HFF-Myc (cell line): ENCODE results near the gene CARD9.

Experiments
- DNase-seq: peaks from one replicate; pipeline ENCODE4 v3.0.0-alpha.2; 2011; ENCODE audit warnings: low read depth; ENCODE audit errors: extremely low read depth
- H3K4me3 ChIP-seq: replicated peaks from 2 replicates; pipeline ENCODE4 v1.5.1; 2011; ENCODE audit warnings: low read depth, mild to moderate bottlenecking, control low read depth, low read length
- CTCF ChIP-seq: IDR thresholded peaks from 2 replicates; pipeline ENCODE4 v1.5.1; 2012; ENCODE audit warnings: mild to moderate bottlenecking, low read depth, low read length, control low read depth; ENCODE audit errors: missing control alignments

Gene CARD9

GRCh38 chr9:136327304-136327974 is 46.0 kb downstream of the CARD9 start, which contains the start of gene GPSM1:
GPSM1 (plus strand) TSS chr9:136327539; CDS start chr9:136327696, 157 bp downstream.
- H3K4me3 ChIP-seq: peak within 1 kb of the TSS; percentile 94
- DNase-seq: no peak
- no peak for TF ChIP-seq CTCF

DNA sequence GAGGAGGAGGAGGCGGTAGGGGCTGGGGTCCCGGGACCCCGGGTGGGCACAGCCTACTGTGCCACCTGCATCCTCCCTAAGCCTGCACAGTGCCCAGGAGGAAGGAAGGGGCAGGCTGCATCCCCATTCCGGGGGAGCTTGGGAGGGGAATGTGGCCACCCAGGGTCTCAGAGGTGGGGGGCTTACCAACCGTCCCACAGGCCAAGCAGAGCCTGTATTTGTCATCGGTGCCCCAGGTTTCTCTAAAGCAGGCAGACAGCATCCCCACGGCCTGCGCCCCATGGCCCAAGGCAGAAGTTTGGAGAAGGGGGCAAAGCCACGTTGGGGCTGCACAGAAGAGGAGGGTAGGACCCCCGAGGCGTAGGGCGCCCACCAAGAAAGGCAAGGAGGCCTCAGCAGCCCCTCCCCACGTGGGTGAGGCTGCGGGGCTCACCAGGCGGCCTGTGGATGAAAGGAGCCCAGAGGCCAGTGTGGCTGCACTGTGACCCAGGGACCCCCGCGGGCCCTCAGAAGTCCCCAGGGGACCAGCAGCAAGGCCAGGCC is 46.6 kb downstream of the CARD9 start:
- no peak for TF ChIP-seq CTCF
- DNase-seq: no peak
- peak overlapping the region; percentile 94 for H3K4me3 ChIP-seq

- no peak for TF ChIP-seq CTCF
- H3K4me3 ChIP-seq: peak overlapping the region; percentile 94
- peak; percentile 89 for DNase-seq
Observed at GRCh38 chr9:136326061-136326760, 47.3 kb downstream of the CARD9 start.

GRCh38 chr9:136325358-136325757 is 48.1 kb downstream of the CARD9 start:
- no peak for DNase-seq

DNA sequence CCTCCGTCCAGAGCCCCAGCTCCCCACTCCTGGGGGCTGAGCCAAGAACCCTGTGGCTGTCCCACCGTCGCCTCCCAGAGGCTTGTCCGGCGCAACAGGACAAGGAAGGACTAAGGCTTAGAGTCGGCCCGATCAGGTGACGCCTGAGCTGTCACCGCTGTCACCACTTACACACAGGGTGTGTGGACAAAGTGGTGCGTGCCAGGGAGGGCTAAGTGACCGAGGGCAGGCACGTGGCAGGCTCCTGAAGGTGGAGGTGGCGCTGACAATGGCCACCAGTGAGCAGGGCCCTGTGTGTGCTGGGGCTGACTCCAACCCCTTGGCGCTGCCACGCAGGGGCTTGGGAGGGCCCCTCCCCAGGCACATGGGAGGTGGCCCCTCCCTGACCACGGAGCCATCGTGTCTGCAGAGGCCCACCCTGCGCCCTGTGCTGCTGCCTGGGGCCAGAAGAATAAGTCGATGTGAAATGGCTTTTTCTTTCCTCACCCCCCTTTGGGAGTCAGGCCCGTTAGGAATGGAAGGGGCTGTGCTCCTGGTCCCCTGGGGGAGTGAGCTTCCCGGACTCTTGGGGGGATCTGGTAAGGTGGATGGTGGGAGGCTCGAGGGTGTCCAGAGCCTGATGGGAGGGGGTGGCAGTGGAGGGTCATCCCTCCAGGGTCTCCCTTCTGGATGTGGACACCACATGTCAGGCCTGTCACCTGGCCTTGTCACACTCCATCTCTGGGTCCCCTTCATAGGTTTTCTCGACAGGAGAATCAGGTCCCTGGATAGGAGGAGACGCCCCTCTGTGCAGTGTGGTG is 48.8 kb downstream of the CARD9 start:
- H3K4me3 ChIP-seq: no peak overlapping the region
- peak; percentile 25 for TF ChIP-seq CTCF
- DNase-seq: no peak

More at GRCh38 chr9:136325358-136325757, 48.1 kb downstream of the CARD9 start:
- no peak for TF ChIP-seq CTCF
- no peak overlapping the region for H3K4me3 ChIP-seq

DNA sequence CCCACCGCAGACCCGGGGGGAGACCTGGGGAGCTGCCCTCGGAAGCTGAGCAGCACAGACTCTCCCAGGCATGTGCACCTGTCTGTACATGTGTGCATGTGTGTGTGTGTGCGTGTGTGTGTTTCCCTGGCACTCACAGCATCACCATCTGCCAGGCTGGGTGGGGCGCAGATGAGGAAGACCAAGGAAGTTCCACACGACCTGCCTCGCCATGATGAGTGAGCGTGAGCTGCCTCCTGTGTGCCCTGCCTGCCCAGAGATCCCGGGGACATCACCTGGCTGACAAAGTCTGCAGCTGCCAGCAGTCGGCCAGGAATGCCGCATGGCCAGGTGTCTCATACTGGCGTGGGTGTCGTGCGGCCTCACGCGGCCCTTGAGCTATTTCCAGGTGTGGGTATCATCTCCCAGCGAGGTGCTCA is 50.1 kb downstream of the CARD9 start:
- H3K4me3 ChIP-seq: no peak overlapping the region
- no peak for TF ChIP-seq CTCF
- no peak for DNase-seq
